ENCODE data around the gene VWF.

The VWF gene

DNA sequence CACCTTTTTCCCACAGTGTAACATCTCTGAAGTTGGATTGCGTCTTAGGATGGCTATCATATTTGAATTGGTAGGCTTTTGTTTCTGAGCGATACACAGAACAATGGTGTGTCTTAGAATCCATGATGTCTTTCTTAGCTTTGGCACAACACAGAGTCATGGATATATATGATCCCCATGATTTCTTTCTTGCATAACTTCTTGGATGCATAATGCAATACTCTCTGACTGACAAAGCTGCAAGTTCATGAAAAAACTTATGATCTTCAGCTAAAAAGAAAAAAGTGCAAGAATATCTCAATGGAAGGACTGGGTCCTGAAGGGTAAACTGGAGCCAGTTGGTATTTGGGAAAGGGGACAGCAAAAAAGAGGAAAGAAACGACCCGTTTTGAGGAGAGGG, 48.1 kb downstream of the VWF start:
- ChIA-PET CTCF (no interaction called here), POLR2A (no interaction called here)

DNA sequence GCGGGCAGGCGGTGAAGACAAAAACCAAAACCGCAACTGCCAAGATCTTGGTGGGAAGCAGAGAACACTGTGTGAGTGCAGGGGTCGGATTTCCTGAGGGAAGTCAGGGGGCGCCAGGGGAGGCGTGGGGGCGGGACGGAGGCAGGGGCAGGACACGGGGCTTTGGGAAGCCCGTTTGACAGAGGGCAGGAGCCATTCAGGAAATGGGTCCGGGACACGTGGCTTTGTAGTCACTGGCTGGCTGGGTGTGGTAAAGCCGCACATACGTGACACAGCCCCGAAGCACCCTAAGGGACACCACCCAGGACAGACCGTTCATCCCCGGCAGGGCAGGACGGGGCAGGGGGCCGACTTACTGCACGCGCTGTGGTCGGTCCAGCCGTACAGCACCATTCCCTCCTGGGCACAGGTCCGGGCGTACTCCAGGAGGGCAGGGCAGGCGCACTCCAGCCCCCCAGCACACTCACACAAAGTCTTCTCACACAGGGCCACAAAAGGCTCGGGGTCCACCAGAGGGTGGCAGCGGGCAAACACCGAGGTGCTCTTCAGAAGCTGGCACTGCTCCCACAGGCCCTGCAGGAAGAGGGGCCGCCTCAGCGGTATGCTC, 49.4 kb downstream of the VWF start:
- ChIA-PET CTCF (no interaction called here), POLR2A (no interaction called here)
- DNase-seq (ENCODE audit: extremely low spot score) = no peak
- TF ChIP-seq ARNT (IDR thresholded peaks at IDR 0.05) = no peak
- no peak for TF ChIP-seq ELF4 (IDR thresholded peaks at IDR 0.05)
- no peak for TF ChIP-seq CTBP1 (IDR thresholded peaks at IDR 0.05; ENCODE audit: borderline replicate concordance)
- TF ChIP-seq FOXK2 (IDR thresholded peaks at IDR 0.05) = no peak
- no peak for TF ChIP-seq SP1 (IDR thresholded peaks at IDR 0.05)
- TF ChIP-seq L3MBTL2 (conservative IDR thresholded peaks at IDR 0.05) = no peak
- TF ChIP-seq SUZ12 (IDR thresholded peaks at IDR 0.05) = no peak
- TF ChIP-seq, protein P1, sequence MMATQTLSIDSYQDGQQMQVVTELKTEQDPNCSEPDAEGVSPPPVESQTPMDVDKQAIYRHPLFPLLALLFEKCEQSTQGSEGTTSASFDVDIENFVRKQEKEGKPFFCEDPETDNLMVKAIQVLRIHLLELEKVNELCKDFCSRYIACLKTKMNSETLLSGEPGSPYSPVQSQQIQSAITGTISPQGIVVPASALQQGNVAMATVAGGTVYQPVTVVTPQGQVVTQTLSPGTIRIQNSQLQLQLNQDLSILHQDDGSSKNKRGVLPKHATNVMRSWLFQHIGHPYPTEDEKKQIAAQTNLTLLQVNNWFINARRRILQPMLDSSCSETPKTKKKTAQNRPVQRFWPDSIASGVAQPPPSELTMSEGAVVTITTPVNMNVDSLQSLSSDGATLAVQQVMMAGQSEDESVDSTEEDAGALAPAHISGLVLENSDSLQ (IDR thresholded peaks at IDR 0.05) = no peak
- no peak for TF ChIP-seq LEF1 (IDR thresholded peaks at IDR 0.05; ENCODE audit: borderline replicate concordance)
- no peak for TF ChIP-seq TARDBP (IDR thresholded peaks at IDR 0.05)
- no peak for TF ChIP-seq BHLHE40 (IDR thresholded peaks at IDR 0.05; ENCODE audit: borderline replicate concordance)
- TF ChIP-seq ZNF384 (IDR thresholded peaks at IDR 0.05) = no peak
- TF ChIP-seq FOXM1 (IDR thresholded peaks at IDR 0.05; ENCODE audit: borderline replicate concordance) = no peak
- TF ChIP-seq FOXA1 (IDR thresholded peaks at IDR 0.05) = no peak
- no peak for TF ChIP-seq HDGF (IDR thresholded peaks at IDR 0.05; ENCODE audit: borderline replicate concordance)
- TF ChIP-seq NFRKB (IDR thresholded peaks at IDR 0.05) = no peak

More for the DNA sequence above, 48.1 kb downstream of the VWF start:
- DNase-seq (ENCODE audit: extremely low spot score) = no peak
- no peak for TF ChIP-seq BHLHE40 (IDR thresholded peaks at IDR 0.05; ENCODE audit: borderline replicate concordance)
- TF ChIP-seq L3MBTL2 (conservative IDR thresholded peaks at IDR 0.05) = no peak
- TF ChIP-seq, protein P1 (IDR thresholded peaks at IDR 0.05) = no peak
- no peak for TF ChIP-seq LEF1 (IDR thresholded peaks at IDR 0.05; ENCODE audit: borderline replicate concordance)
- no peak for TF ChIP-seq NFRKB (IDR thresholded peaks at IDR 0.05)
- TF ChIP-seq SUZ12 (IDR thresholded peaks at IDR 0.05) = no peak
- TF ChIP-seq ZNF384 (IDR thresholded peaks at IDR 0.05) = no peak
- no peak for TF ChIP-seq FOXM1 (IDR thresholded peaks at IDR 0.05; ENCODE audit: borderline replicate concordance)
- no peak for TF ChIP-seq FOXA1 (IDR thresholded peaks at IDR 0.05)

DNA sequence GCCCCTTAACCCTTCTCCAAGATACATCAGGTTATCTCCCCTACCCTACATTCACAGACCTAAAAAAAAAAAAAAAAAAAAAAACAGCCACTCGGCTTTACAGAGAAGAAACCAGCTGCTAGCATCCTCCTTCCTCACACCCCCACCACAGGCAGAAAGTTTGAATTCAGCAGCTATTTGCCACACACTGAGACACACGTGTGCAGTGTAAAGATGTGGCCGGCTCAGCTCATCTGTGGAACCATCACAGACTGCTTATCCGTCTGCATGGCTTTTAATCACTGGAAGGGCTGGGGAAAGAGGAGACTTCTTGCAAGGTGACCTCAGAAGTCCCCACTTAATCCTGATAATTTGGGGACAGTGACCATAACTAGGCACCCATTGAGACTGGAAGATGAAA, 50.0 kb downstream of the VWF start:
- no peak for DNase-seq (ENCODE audit: extremely low spot score)
- ChIA-PET POLR2A (no interaction called here), CTCF (no interaction called here)
- TF ChIP-seq ZNF384 (IDR thresholded peaks at IDR 0.05) (no peak), ELF4 (IDR thresholded peaks at IDR 0.05) (no peak), FOXK2 (IDR thresholded peaks at IDR 0.05) (no peak), LEF1 (IDR thresholded peaks at IDR 0.05; ENCODE audit: borderline replicate concordance) (no peak), CTBP1 (IDR thresholded peaks at IDR 0.05; ENCODE audit: borderline replicate concordance) (no peak), ARNT (IDR thresholded peaks at IDR 0.05) (no peak), NFRKB (IDR thresholded peaks at IDR 0.05) (no peak), HDGF (IDR thresholded peaks at IDR 0.05; ENCODE audit: borderline replicate concordance) (no peak), FOXA1 (IDR thresholded peaks at IDR 0.05) (no peak), TARDBP (IDR thresholded peaks at IDR 0.05) (no peak), BHLHE40 (IDR thresholded peaks at IDR 0.05; ENCODE audit: borderline replicate concordance) (no peak), SP1 (IDR thresholded peaks at IDR 0.05) (no peak), FOXM1 (IDR thresholded peaks at IDR 0.05; ENCODE audit: borderline replicate concordance) (no peak)
- TF ChIP-seq, protein P1 (IDR thresholded peaks at IDR 0.05) = no peak

DNA sequence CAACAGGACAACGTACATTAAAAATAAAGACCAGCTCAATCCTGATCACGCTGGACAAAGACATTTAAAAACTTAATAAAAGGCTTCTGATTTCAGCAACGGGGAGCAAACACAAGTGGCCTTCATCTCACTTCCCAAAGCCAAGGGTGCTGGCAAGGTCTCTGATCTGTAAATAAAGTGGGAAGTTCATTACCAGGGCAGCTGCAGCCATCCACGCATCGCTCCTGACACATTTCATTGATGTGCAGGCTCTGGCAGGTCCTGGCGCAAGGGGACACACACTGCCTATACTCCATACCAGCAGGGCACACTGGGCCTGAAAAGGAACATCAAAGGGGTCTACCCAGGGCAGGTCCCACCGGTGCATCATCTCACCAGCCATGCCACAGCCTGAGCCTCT, 51.0 kb downstream of the VWF start:
- ChIA-PET CTCF (no interaction called here), POLR2A (interaction anchor here (1.0 kb wide), 1 partner anchor 8 kb away, joined by 3 read pairs; no protein-coding TSS in a partner anchor)
- DNase-seq (ENCODE audit: extremely low spot score) = no peak
- TF ChIP-seq SP1 (IDR thresholded peaks at IDR 0.05) = no peak
- no peak for TF ChIP-seq FOXA1 (IDR thresholded peaks at IDR 0.05)
- TF ChIP-seq FOXK2 (IDR thresholded peaks at IDR 0.05) = no peak
- TF ChIP-seq ARNT (IDR thresholded peaks at IDR 0.05) = no peak
- no peak for TF ChIP-seq ZNF384 (IDR thresholded peaks at IDR 0.05)
- no peak for TF ChIP-seq TARDBP (IDR thresholded peaks at IDR 0.05)
- no peak for TF ChIP-seq FOXM1 (IDR thresholded peaks at IDR 0.05; ENCODE audit: borderline replicate concordance)
- no peak for TF ChIP-seq CTBP1 (IDR thresholded peaks at IDR 0.05; ENCODE audit: borderline replicate concordance)

DNA sequence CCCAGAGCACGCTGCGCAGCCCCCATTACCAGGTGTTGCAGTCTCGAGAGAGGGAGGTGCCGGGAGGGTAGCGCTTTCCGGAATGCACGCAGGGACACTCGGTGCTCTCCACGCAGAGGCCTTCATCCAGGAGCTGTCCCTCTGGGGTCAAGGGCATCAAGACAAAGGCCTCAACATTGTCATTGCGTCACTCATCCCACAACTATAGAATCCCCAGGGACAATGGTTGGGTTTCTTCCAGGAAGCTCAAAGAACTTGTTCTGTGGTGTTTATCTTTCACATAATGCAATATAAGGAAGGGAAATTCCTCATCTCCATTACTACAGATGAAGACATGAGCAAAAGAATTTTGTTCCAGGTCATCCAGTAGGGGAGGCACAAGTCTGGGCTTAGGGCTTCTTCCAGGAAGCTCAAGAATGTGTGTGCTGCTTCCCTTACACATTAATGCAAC, 52.1 kb downstream of the VWF start:
- ChIA-PET CTCF (interaction anchor here (1.3 kb wide), 1 partner anchor 12 kb away, joined by 5 read pairs; no protein-coding TSS in a partner anchor), POLR2A (no interaction called here)
- TF ChIP-seq LEF1 (IDR thresholded peaks at IDR 0.05; ENCODE audit: borderline replicate concordance) (no peak), BHLHE40 (IDR thresholded peaks at IDR 0.05; ENCODE audit: borderline replicate concordance) (no peak), SP1 (IDR thresholded peaks at IDR 0.05) (no peak), HDGF (IDR thresholded peaks at IDR 0.05; ENCODE audit: borderline replicate concordance) (no peak), NFRKB (IDR thresholded peaks at IDR 0.05) (no peak), SUZ12 (IDR thresholded peaks at IDR 0.05) (no peak), CTBP1 (IDR thresholded peaks at IDR 0.05; ENCODE audit: borderline replicate concordance) (no peak), ZNF384 (IDR thresholded peaks at IDR 0.05) (no peak), ELF4 (IDR thresholded peaks at IDR 0.05) (no peak), FOXK2 (IDR thresholded peaks at IDR 0.05) (no peak)
- no peak for DNase-seq (ENCODE audit: extremely low spot score)

DNA sequence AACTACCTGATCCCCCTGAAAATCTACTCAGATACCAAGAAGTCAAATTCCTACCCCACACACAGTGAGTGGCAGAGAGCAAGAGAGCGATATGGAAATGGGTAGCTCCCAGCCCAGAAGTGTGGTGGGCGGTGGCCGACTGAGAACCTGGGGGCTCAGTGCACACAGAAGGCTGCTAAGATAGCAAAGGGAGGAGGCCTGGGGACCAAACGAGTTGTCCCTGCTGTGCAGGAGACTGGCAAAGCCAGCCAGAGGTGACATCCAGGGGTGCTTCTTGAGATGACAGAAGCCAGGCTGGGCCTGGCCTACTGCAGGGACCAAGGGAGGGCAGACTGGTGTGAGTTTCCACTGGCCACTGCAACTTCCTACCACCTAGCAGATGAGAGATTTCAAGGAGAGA, 52.9 kb downstream of the VWF start:
- POLR2A ChIA-PET = no interaction called here
- CTCF ChIA-PET = interaction anchor here (0.7 to 1.5 kb wide), 4 partner anchors 13 to 213 kb away, joined by 3 to 7 read pairs (median 4); no protein-coding TSS in a partner anchor
- TF ChIP-seq HDGF (IDR thresholded peaks at IDR 0.05; ENCODE audit: borderline replicate concordance) (no peak), SUZ12 (IDR thresholded peaks at IDR 0.05) (no peak)
- DNase-seq (ENCODE audit: extremely low spot score) = no peak

Measured in HEK293T (cell line).